CD8-positive, alpha-beta memory T cell (primary cell): ENCODE results near the gene FAM83G. TPM values are rescaled to one million over a fixed set of nuclear protein-coding genes. Genes with fewer than 3 reads are reported as not detected.
A peak's percentile ranks its signal among the peaks of the same experiment; 100 is the strongest.
"Not testable (repeated sequence)": the region's sequence is repeated elsewhere in the genome, so short reads cannot be mapped to it uniquely, and the experiment has no call there.

ENCODE experiments used
- CTCF ChIA-PET: fragments of 350-600 bp; sonication (Branson Sonifier 250); formaldehyde crosslinking; loops from one replicate; lab custom pipeline; 2021; ENCODE audit warnings: antibody characterized with exemption; lab: Charles Lee
- POLR2A ChIA-PET: fragments of 350-600 bp; sonication (Branson Sonifier 250); formaldehyde crosslinking; loops from one replicate; lab custom pipeline; 2021; ENCODE audit warnings: antibody characterized with exemption; lab: Charles Lee
- DNase-seq, 5 donors: peaks; one replicate each; pipeline versions ENCODE4 v3.0.0 to v3.0.0-alpha.2; 2020 to 2022; ENCODE audit warnings: mixed read lengths in 1 of 5
- H3K27ac ChIP-seq: one replicate; pipeline ENCODE4 v1.7.0; 2013; ENCODE audit warnings: low read depth, mild to moderate bottlenecking, low read length, moderate library complexity
- H3K27me3 ChIP-seq: 2 replicates; pipeline ENCODE4 v1.7.0; 2013; ENCODE audit warnings: low read length, mild to moderate bottlenecking; ENCODE audit not compliant: insufficient read depth, poor library complexity, severe bottlenecking
- H3K36me3 ChIP-seq: 2 replicates; pipeline ENCODE4 v1.7.0; 2013; ENCODE audit warnings: mild to moderate bottlenecking, low read length, moderate library complexity; ENCODE audit not compliant: insufficient read depth
- H3K4me1 ChIP-seq: 2 replicates; pipeline ENCODE4 v1.7.0; 2013; ENCODE audit warnings: mild to moderate bottlenecking, low read length, moderate library complexity; ENCODE audit not compliant: insufficient read depth
- H3K4me3 ChIP-seq: 2 replicates; pipeline ENCODE4 v1.7.0; 2013; ENCODE audit warnings: mild to moderate bottlenecking, low read length
- H3K9me3 ChIP-seq: 2 replicates; pipeline ENCODE4 v1.7.0; 2013; ENCODE audit warnings: mild to moderate bottlenecking, low read length
- H3K27ac Mint-ChIP-seq, 8 donors: one replicate each; pipeline ENCODE4 v1.8.0; 2020 to 2021; ENCODE audit warnings: mixed read lengths in 8 of 8, mild to moderate bottlenecking in 6 of 8, inconsistent platforms in 3 of 8, moderate library complexity in 3 of 8
- H3K27me3 Mint-ChIP-seq, 2 donors: one replicate each; pipeline ENCODE4 v1.8.0; 2020 to 2021; ENCODE audit warnings: mixed read lengths in 2 of 2, mild to moderate bottlenecking in 1 of 2, moderate library complexity in 1 of 2
- H3K36me3 Mint-ChIP-seq, 3 donors: one replicate each; pipeline ENCODE4 v1.8.0; 2020 to 2021; ENCODE audit warnings: mixed read lengths in 3 of 3, inconsistent platforms in 1 of 3, mild to moderate bottlenecking in 1 of 3
- H3K4me1 Mint-ChIP-seq, 3 donors: one replicate each; pipeline ENCODE4 v1.8.0; 2020 to 2021; ENCODE audit warnings: mixed read lengths in 3 of 3, inconsistent platforms in 1 of 3, mild to moderate bottlenecking in 1 of 3
- H3K4me3 Mint-ChIP-seq, 7 donors: one replicate each; pipeline ENCODE4 v1.8.0; 2020 to 2021; ENCODE audit warnings: mixed read lengths in 7 of 7, mild to moderate bottlenecking in 6 of 7, moderate library complexity in 4 of 7, inconsistent platforms in 2 of 7
- H3K9me3 Mint-ChIP-seq, 5 donors: one replicate each; pipeline ENCODE4 v1.8.0; 2020 to 2022; ENCODE audit warnings: mixed read lengths in 5 of 5, mild to moderate bottlenecking in 3 of 5, moderate library complexity in 2 of 5, inconsistent platforms in 1 of 5
- polyA plus RNA-seq: library from polyadenylated mRNA; unstranded; fragments of 300-500 nt; fragmentation: Illumina TruSeq; gene quantifications from one replicate; pipeline ENCODE4 v1.2.3, GENCODE V29; 2021
- total RNA-seq, 2 experiments: library from RNA; stranded (reverse); gene quantifications; one replicate each; pipeline ENCODE4 v1.2.3, GENCODE V29; 2021

FAM83G gene
- total and polyA plus RNA-seq, 3 experiments from 2014 or later: 7.3 to 14.6 (median 13.1) TPM

DNA sequence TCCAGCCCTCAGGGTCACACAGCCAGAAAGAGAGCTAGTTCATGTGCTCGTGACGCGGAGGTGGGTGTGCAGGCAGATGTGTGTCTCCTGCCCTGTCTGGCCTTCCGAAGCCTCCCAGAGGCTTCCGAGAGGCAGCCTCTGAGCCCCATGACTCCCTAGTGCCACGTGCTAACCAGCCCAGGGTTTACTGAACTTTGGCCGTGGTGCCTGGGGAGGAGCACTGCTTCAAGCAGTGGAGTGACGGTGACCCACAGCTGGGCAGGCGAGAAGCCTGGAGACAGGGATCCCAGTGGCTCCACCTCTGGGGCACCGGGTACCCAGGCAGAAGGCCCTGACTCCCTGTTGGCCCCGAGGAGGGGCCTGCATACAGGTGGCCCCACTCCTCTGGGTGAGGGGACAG, 24.1 kb upstream of the FAM83G start:
- H3K36me3 ChIP-seq, H3K27me3 Mint-ChIP-seq, H3K27ac ChIP-seq, DNase-seq, H3K9me3 ChIP-seq, H3K27me3 ChIP-seq, H3K4me3 ChIP-seq, CTCF ChIA-PET, H3K4me3 Mint-ChIP-seq, H3K27ac Mint-ChIP-seq, POLR2A ChIA-PET, H3K9me3 Mint-ChIP-seq: not testable (repeated sequence)
- H3K4me1 ChIP-seq: peaks cover 13% of the 10 kb centered on the region
- H3K36me3 Mint-ChIP-seq: peaks cover 0 to 10% (median 5%) of the 10 kb centered on the region in 3 donors
- H3K4me1 Mint-ChIP-seq: peaks cover 11 to 14% (median 13%) of the 10 kb centered on the region in 3 donors

DNA sequence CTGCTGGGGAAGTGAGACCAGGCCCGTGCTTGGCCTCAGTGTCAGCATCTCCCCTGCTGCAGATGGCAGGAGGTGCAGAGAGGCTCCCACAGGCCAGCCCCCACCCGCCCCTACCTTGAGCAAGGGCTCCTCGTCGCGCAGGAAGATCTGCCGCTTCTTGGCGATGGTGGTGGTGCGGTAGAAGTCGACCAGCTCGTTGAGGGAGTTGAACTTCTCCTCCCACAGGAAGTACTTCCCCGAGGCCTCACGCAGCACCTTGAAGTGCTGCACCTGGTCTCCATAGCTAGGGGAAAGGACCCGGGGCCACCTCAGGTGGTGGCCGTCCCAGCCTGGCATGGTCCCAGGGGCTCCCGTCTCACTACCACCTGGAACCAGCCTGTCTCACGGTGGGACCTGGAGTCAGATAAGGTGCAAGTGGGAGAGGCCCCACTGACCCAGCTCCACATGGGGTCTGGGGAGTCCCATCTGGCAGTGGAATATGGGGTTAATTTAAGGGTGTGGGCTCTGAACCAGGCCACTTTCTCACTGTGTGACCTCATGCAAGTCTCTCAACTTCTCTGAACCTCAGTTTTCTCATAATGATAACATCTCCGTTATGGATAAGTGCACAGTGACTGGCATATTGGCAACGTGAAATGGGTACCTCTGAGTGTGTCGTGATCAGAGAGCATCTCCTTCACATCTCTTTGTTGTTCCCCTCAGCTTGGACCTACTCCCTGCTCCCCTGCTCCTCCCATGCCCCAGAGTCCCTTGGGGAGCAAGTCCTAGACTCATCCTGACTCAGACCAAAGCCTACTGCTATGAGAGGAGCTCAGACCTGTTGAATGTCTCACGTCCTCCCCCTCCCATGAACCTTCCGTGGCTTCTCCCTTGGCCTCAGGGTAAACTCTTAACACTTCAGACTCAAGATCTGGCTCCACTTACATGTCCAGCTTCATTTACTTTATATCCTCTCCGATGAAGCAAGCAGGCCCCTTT, 19.8 kb upstream of the FAM83G start:
- CTCF ChIA-PET: interaction anchor here (4.0 kb wide), 1 partner anchor 63 kb away, joined by 13 read pairs; no protein-coding TSS in a partner anchor
- no peaks in the 10 kb centered on the region for H3K27me3 Mint-ChIP-seq
- peak overlapping the region in 1 of 7 donors; percentile 39 for H3K4me3 Mint-ChIP-seq

DNA sequence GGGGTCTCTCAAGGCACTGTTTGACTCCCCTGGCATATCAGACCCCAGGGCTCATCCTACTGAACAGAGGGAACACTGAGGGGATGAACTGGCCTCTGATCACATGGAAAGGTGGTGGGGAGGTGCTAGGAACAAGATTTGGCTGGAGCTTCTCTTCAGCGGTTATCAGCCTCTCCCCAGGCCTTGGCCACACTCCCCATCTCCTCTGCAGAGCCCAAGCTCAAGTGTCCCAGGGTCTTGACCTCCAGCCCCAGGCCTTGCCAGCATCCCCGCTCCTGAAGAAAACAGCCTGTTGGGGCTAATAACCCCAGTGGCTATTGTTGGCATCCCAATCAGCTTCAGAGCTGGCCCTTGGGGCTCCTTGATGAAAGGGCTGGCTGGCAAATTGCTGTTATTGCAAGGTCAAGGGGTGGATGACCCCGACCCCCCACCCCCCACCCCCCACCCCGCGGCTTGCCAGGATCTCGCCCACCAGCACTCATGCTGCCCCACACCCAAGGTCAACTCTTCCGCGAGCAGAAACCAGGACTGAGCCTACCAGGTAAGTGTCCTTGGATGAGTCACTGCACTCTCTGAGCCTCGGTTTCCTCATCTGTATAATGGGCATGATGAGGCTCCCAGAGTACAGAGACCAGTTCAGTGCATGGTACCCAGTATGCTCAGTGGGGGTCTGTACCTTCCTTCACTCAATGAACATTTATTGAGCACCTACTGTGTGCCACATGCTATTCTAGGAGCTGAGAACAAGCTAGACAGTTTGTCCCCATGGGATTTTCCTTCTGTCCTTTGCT, 18.8 kb upstream of the FAM83G start:
- H3K9me3 ChIP-seq: no peaks in the 10 kb centered on the region
- peak in 1 of 5 donors; percentile 11 for DNase-seq
- peaks cover 0 to 39% (median 5%) of the 10 kb centered on the region in 3 donors for H3K36me3 Mint-ChIP-seq
- H3K36me3 ChIP-seq: peaks cover 4% of the 10 kb centered on the region
- peaks cover 13 to 16% (median 15%) of the 10 kb centered on the region in 3 donors for H3K4me1 Mint-ChIP-seq
- no peak overlapping the region for H3K4me3 Mint-ChIP-seq
- H3K27ac Mint-ChIP-seq: peak overlapping the region in 3 of 8 donors; percentile 59 to 66 (median 65)
- no peaks in the 10 kb centered on the region for H3K9me3 Mint-ChIP-seq
- peaks cover 14% of the 10 kb centered on the region for H3K4me1 ChIP-seq
- no peak overlapping the region for H3K4me3 ChIP-seq
- no peaks in the 10 kb centered on the region for H3K27me3 ChIP-seq
- no peaks in the 10 kb centered on the region for H3K27me3 Mint-ChIP-seq
- H3K27ac ChIP-seq: no peak overlapping the region
- ChIA-PET CTCF (interaction anchor here (1.4 to 4.0 kb wide), 2 partner anchors 19 to 62 kb away, joined by 5 to 13 read pairs; partner anchors contain the start of gene FAM83G), POLR2A (no interaction called here)

More for the DNA sequence above, 19.8 kb upstream of the FAM83G start:
- H3K9me3 ChIP-seq: no peaks in the 10 kb centered on the region
- H3K4me3 ChIP-seq: no peak overlapping the region
- no peak overlapping the region for H3K27ac ChIP-seq
- H3K27me3 ChIP-seq: no peaks in the 10 kb centered on the region
- H3K36me3 ChIP-seq: peaks cover 4% of the 10 kb centered on the region
- DNase-seq: peak in 2 of 5 donors; percentile 26 to 45
- H3K4me1 ChIP-seq: peaks cover 14% of the 10 kb centered on the region
- Mint-ChIP-seq H3K4me1 (peaks cover 13 to 15% (median 14%) of the 10 kb centered on the region in 3 donors), H3K36me3 (peaks cover 0 to 35% (median 5%) of the 10 kb centered on the region in 3 donors), H3K9me3 (no peaks in the 10 kb centered on the region), H3K27ac (peak overlapping the region in 7 of 8 donors; percentile 1 to 87 (median 48))
- POLR2A ChIA-PET: no interaction called here

DNA sequence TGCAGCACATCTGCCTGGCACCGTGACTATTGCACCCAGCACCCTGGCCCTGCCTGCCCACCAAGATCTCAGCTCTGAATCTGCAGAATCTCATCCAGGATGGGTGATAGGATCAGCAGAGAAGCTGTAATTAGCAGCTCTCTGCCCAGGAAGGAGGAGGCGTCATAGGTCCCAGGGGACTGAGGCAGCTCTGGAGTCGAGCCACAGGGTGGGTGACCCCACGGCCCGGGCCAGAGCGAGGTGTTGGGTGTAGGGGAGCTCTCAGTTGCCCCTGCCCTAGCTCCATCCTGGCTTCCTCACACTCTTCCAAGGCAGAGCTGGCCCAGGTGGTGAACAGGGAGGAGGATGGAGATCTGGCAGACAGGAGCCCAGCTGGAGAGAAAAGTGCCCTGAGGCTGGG, 18.2 kb upstream of the FAM83G start:
- no peak overlapping the region for H3K27ac ChIP-seq
- Mint-ChIP-seq H3K27me3 (no peaks in the 10 kb centered on the region), H3K36me3 (peaks cover 0 to 39% (median 5%) of the 10 kb centered on the region in 3 donors), H3K9me3 (no peaks in the 10 kb centered on the region), H3K4me1 (peaks cover 13 to 16% (median 15%) of the 10 kb centered on the region in 3 donors), H3K27ac (peak overlapping the region in 4 of 8 donors; percentile 52 to 93 (median 68)), H3K4me3 (no peak overlapping the region)
- no peak for DNase-seq
- peaks cover 4% of the 10 kb centered on the region for H3K36me3 ChIP-seq
- ChIA-PET POLR2A (no interaction called here), CTCF (interaction anchor here (1.4 to 4.0 kb wide), 2 partner anchors 18 to 62 kb away, joined by 5 to 13 read pairs; partner anchors contain the start of gene FAM83G)
- no peak overlapping the region for H3K4me3 ChIP-seq
- peaks cover 14% of the 10 kb centered on the region for H3K4me1 ChIP-seq
- H3K27me3 ChIP-seq: no peaks in the 10 kb centered on the region
- H3K9me3 ChIP-seq: no peaks in the 10 kb centered on the region

DNA sequence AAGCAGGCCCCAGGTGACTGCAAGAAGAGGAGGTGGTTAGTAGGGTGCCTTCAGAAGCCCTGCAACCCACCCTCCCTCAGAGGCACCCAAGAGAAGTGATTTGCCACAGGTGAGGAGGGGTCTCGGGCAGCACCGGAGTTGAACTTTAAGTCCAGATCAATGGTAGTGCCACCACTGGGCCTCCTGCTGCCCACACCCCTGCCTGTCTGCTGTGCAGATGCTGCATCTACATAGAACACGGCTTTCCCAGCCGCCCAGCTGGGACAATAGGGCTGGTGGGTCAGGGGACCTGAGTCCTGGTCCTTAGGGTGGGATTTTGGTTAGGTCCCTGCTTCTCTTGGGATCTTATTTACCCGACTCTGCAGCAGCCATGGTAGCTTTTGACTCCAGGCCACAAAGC, 17.6 kb upstream of the FAM83G start:
- peaks cover 4% of the 10 kb centered on the region for H3K36me3 ChIP-seq
- ChIA-PET POLR2A (no interaction called here), CTCF (interaction anchor here (1.4 to 4.0 kb wide), 2 partner anchors 17 to 61 kb away, joined by 5 to 13 read pairs; partner anchors contain the start of gene FAM83G)
- Mint-ChIP-seq H3K4me3 (no peak overlapping the region), H3K27ac (no peak overlapping the region), H3K4me1 (peaks cover 13 to 16% (median 15%) of the 10 kb centered on the region in 3 donors), H3K36me3 (peaks cover 0 to 39% (median 5%) of the 10 kb centered on the region in 3 donors), H3K27me3 (peaks cover 0 to 1% of the 10 kb centered on the region in 2 donors), H3K9me3 (no peaks in the 10 kb centered on the region)
- no peak overlapping the region for H3K4me3 ChIP-seq
- H3K9me3 ChIP-seq: no peaks in the 10 kb centered on the region
- no peak for DNase-seq
- peaks cover 14% of the 10 kb centered on the region for H3K4me1 ChIP-seq
- no peaks in the 10 kb centered on the region for H3K27me3 ChIP-seq
- H3K27ac ChIP-seq: no peak overlapping the region

DNA sequence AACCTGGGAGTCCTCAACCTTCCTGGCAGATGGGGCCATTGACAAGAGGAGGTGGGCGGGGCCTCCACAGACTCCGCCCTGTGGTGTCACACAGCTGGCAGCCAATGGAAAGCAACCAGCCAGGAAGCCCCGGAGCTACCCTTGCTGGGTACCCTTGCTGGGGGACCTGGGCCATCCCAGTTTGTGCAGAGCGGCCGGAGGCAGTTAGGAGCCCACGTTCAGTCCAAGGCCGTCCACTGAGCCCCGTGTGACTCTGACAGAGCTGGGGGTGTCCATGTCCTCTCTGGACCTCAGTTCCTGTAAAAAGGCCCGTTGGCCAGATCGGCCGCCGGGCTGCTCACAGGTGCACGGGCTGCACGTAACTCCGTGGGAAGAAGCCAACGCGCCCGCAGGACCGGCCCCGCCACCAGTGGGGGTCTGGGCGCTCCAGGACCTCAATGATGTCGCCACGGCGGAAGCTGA, 17.1 kb upstream of the FAM83G start:
- Mint-ChIP-seq H3K4me1 (peaks cover 13 to 18% (median 15%) of the 10 kb centered on the region in 3 donors), H3K27me3 (peaks cover 0 to 2% of the 10 kb centered on the region in 2 donors), H3K4me3 (no peak overlapping the region), H3K36me3 (peaks cover 0 to 39% (median 5%) of the 10 kb centered on the region in 3 donors), H3K9me3 (no peaks in the 10 kb centered on the region), H3K27ac (no peak overlapping the region)
- Histone ChIP-seq H3K27ac (no peak overlapping the region), H3K27me3 (no peaks in the 10 kb centered on the region), H3K36me3 (peaks cover 4% of the 10 kb centered on the region), H3K4me3 (no peak overlapping the region), H3K9me3 (no peaks in the 10 kb centered on the region), H3K4me1 (peaks cover 14% of the 10 kb centered on the region)
- peak in 2 of 5 donors; percentile 14 to 23 for DNase-seq
- ChIA-PET POLR2A (no interaction called here), CTCF (interaction anchor here (1.4 to 4.0 kb wide), 2 partner anchors 17 to 61 kb away, joined by 5 to 13 read pairs; partner anchors contain the start of gene FAM83G)

DNA sequence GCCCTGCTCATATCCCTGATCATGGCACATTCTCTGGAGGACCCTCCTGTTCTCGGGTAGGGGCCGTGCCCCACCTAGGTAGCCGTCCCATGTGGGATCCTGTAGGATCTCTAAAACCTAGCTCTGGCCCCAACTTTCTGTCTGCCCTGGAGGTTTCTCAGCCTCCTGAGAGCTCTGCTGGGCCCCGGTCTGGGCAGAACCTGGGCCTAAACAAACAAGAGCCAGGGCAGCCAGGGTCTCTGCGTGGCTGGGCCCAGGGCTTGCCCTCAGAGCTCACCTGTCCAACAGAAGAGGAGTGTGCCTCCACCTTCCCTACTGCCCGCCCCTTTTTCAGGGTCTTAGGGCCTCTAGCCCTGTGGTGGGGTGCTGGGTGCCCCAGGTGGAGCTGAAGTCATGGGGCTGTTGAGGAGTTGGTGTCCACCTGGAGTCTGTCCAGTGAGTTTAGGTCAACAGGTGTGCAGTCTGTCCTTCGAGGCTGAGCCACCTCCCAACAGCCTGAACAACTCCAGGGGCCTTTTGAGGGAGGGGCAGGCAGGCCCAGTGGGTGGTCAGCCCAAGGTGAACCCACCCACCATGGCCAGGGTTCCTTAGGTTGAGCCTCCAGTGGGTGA, 16.6 kb upstream of the FAM83G start:
- Mint-ChIP-seq H3K4me1 (peaks cover 13 to 18% (median 15%) of the 10 kb centered on the region in 3 donors), H3K36me3 (peaks cover 0 to 39% (median 5%) of the 10 kb centered on the region in 3 donors), H3K27ac (peak overlapping the region in 3 of 8 donors; percentile 17 to 63 (median 27))
- H3K27ac ChIP-seq, H3K27me3 Mint-ChIP-seq, H3K9me3 ChIP-seq, H3K4me3 ChIP-seq, DNase-seq, H3K27me3 ChIP-seq, H3K9me3 Mint-ChIP-seq, H3K4me3 Mint-ChIP-seq, H3K36me3 ChIP-seq, POLR2A ChIA-PET: not testable (repeated sequence)
- peaks cover 14% of the 10 kb centered on the region for H3K4me1 ChIP-seq
- CTCF ChIA-PET: interaction anchor here (1.1 to 4.0 kb wide), 2 partner anchors 19 to 60 kb away, joined by 3 to 13 read pairs; no protein-coding TSS in a partner anchor
